ENCODE measurements around the gene TBC1D16.

DNA sequence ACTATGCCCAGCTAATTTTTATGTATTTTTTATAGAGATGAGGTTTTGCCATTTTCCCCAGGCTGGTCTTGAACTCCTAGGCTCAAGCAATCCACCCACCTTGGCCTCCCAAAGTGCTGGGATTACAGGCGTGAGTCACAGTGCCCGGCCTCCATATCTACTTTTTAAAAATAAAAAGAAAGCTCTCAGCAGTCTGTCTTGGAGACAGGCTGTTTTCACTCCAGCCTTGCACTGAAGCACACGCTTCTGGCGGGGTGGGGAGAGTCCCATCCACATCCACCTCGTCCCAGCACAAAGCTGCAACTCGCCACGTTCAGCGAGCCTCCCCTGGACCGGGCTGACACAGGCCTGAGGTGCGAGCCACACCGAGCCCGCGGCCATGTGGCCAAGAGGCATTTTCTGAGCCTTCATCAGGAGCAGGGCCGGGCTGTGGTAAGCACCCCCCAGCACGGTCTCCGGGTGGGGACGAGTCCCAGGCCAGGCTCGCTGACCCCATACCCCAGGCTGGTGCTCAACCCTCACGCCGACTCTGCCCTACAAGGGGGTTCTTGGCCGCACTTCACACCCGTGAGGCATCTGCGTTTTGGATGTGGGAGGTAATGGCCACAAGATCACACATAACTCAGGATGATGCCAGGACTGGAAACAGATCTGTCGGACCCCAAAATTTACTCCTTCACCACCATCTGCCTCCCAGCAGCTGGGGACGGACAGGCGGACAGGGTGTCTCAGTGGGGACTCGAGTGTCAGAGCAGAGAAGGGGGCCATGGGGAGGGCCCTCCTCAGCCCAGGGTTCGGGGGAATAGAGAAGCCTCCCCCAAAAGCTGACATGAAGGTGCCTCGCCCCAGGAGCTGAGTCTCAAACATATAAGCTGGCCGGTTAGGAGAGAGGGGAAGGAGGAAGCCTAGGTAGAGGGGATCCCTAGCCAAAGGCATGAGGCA lies 28.6 kb downstream of the TBC1D16 start:
- TF ChIP-seq, protein P1, sequence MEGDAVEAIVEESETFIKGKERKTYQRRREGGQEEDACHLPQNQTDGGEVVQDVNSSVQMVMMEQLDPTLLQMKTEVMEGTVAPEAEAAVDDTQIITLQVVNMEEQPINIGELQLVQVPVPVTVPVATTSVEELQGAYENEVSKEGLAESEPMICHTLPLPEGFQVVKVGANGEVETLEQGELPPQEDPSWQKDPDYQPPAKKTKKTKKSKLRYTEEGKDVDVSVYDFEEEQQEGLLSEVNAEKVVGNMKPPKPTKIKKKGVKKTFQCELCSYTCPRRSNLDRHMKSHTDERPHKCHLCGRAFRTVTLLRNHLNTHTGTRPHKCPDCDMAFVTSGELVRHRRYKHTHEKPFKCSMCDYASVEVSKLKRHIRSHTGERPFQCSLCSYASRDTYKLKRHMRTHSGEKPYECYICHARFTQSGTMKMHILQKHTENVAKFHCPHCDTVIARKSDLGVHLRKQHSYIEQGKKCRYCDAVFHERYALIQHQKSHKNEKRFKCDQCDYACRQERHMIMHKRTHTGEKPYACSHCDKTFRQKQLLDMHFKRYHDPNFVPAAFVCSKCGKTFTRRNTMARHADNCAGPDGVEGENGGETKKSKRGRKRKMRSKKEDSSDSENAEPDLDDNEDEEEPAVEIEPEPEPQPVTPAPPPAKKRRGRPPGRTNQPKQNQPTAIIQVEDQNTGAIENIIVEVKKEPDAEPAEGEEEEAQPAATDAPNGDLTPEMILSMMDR (conservative IDR thresholded peaks at IDR 0.05; ENCODE audit: low read length), result no peak
- TF ChIP-seq EZH2phosphoT487 (IDR thresholded peaks at IDR 0.05; ENCODE audit: borderline replicate concordance, low read depth, low read length), result no peak

Data from OCI-LY7 (cell line).